Measurements from ENCODE around the gene TRIM29.

The TRIM29 gene

GRCh38 chr11:120106354-120107150, 31.4 kb downstream of the TRIM29 start:
- DNase-seq (ENCODE audit: low read depth) = no peak
- no peak overlapping the region for H3K4me3 ChIP-seq (ENCODE audit: low read depth, low read length)
- TF ChIP-seq CTCF (IDR thresholded peaks at IDR 0.05; ENCODE audit: insufficient read depth, low read depth, low read length, missing control alignments) = no peak

- DNase-seq (ENCODE audit: low read depth) = no peak
- H3K4me3 ChIP-seq (ENCODE audit: low read depth, low read length) = no peak overlapping the region
- TF ChIP-seq CTCF (IDR thresholded peaks at IDR 0.05; ENCODE audit: insufficient read depth, low read depth, low read length, missing control alignments) = no peak
Observed at GRCh38 chr11:120105576-120105975, 32.3 kb downstream of the TRIM29 start.

GRCh38 chr11:120104041-120104565, 33.8 kb downstream of the TRIM29 start:
- no peak for DNase-seq (ENCODE audit: low read depth)
- TF ChIP-seq CTCF (IDR thresholded peaks at IDR 0.05; ENCODE audit: insufficient read depth, low read depth, low read length, missing control alignments) = no peak
- H3K4me3 ChIP-seq (ENCODE audit: low read depth, low read length) = no peak overlapping the region

GRCh38 chr11:120102864-120103122, 35.1 kb downstream of the TRIM29 start:
- TF ChIP-seq CTCF (IDR thresholded peaks at IDR 0.05; ENCODE audit: insufficient read depth, low read depth, low read length, missing control alignments) = no peak
- no peak overlapping the region for H3K4me3 ChIP-seq (ENCODE audit: low read depth, low read length)
- no peak for DNase-seq (ENCODE audit: low read depth)

- DNase-seq (ENCODE audit: low read depth) = no peak
- TF ChIP-seq CTCF (IDR thresholded peaks at IDR 0.05; ENCODE audit: insufficient read depth, low read depth, low read length, missing control alignments) = no peak
- H3K4me3 ChIP-seq (ENCODE audit: low read depth, low read length) = no peak overlapping the region
Observed at GRCh38 chr11:120102050-120102863, 35.7 kb downstream of the TRIM29 start.

GRCh38 chr11:120098503-120099020, 39.4 kb downstream of the TRIM29 start:
- no peak for DNase-seq (ENCODE audit: low read depth)
- no peak overlapping the region for H3K4me3 ChIP-seq (ENCODE audit: low read depth, low read length)
- TF ChIP-seq CTCF (IDR thresholded peaks at IDR 0.05; ENCODE audit: insufficient read depth, low read depth, low read length, missing control alignments) = no peak
